T-cell (primary cell): ENCODE data around the gene CNN1. TPM values are rescaled to one million over a fixed set of nuclear protein-coding genes. Genes with fewer than 3 reads are reported as not detected.
"Not testable (repeated sequence)": the region's sequence is repeated elsewhere in the genome, so short reads cannot be mapped to it uniquely, and the experiment has no call there.

Experiments used
- ATAC-seq, 4 experiments: fragments of 200-7000 bp in 3 of 4; fragments of 150-1000 bp in 1 of 4; cut with Tn5 transposase; replicated peaks in 1 of 4; 1 replicate in 3 of 4; 2 replicates in 1 of 4; pipeline ENCODE4 v1.10.0; 2021; ENCODE audit warnings: moderate library complexity in 3 of 4, mild to moderate bottlenecking in 2 of 4, moderate number of reproducible peaks in 1 of 4
- CTCF ChIA-PET, 2 donors: fragments of 300-600 bp; sonication (Branson Sonifier 250); formaldehyde crosslinking; loops; one replicate each; lab custom pipeline; 2022; ENCODE audit warnings: antibody characterized with exemption in 2 of 2; lab: Charles Lee
- POLR2A ChIA-PET, 2 donors: fragments of 300-600 bp; sonication (Branson Sonifier 250); formaldehyde crosslinking; loops; one replicate each; lab custom pipeline; 2022; ENCODE audit warnings: antibody characterized with exemption in 2 of 2; lab: Charles Lee
- DNase-seq, 35 experiments: peaks; one replicate each; pipeline versions ENCODE4 v3.0.0 to v3.0.0-alpha.2; 2013 to 2023
- H3K27ac ChIP-seq: one replicate; pipeline ENCODE4 v1.5.1; 2013; ENCODE audit warnings: low read length
- H3K27me3 ChIP-seq, 2 experiments: replicated peaks in 1 of 2; 1 replicate in 1 of 2; 2 replicates in 1 of 2; pipeline versions ENCODE4 v1.6.1 to v1.7.0; 2013; ENCODE audit warnings: low read length in 1 of 2, mixed read lengths in 1 of 2; ENCODE audit not compliant: control insufficient read depth in 2 of 2, insufficient read depth in 2 of 2; ENCODE audit errors: extremely low read depth in 1 of 2
- H3K36me3 ChIP-seq, 2 donors: 1 replicate in 1 of 2; 2 replicates in 1 of 2; pipeline versions ENCODE4 v1.6.1 to v1.7.0; 2013; ENCODE audit warnings: low read length in 1 of 2; ENCODE audit not compliant: control insufficient read depth in 2 of 2, insufficient read depth in 1 of 2; ENCODE audit errors: extremely low read depth in 1 of 2
- H3K4me1 ChIP-seq, 2 experiments: 1 replicate in 1 of 2; 2 replicates in 1 of 2; pipeline versions ENCODE4 v1.6.1 to v1.7.0; 2013; ENCODE audit warnings: low read length in 2 of 2, mixed read lengths in 1 of 2; ENCODE audit not compliant: insufficient read depth in 2 of 2, control insufficient read depth in 1 of 2; ENCODE audit errors: extremely low read depth in 1 of 2
- H3K4me3 ChIP-seq, 2 donors: 1 replicate in 1 of 2; 2 replicates in 1 of 2; pipeline versions ENCODE4 v1.5.1 to v1.7.0; 2013; ENCODE audit warnings: mild to moderate bottlenecking in 2 of 2, low read length in 1 of 2, moderate library complexity in 1 of 2; ENCODE audit not compliant: control insufficient read depth in 1 of 2; ENCODE audit errors: extremely low read depth in 1 of 2
- H3K9me3 ChIP-seq: 2 replicates; pipeline ENCODE4 v1.7.0; 2013
- H3K27ac Mint-ChIP-seq, 2 donors: one replicate each; pipeline ENCODE4 v1.8.0; 2020 to 2021; ENCODE audit warnings: mild to moderate bottlenecking in 2 of 2, mixed read lengths in 2 of 2
- H3K27me3 Mint-ChIP-seq, 2 donors: one replicate each; pipeline ENCODE4 v1.8.0; 2021 to 2022; ENCODE audit warnings: mixed read lengths in 2 of 2
- H3K36me3 Mint-ChIP-seq: one replicate; pipeline ENCODE4 v1.8.0; 2021; ENCODE audit warnings: mixed read lengths
- H3K4me1 Mint-ChIP-seq, 3 donors: one replicate each; pipeline ENCODE4 v1.8.0; 2020 to 2022; ENCODE audit warnings: mixed read lengths in 3 of 3, mild to moderate bottlenecking in 1 of 3
- H3K4me3 Mint-ChIP-seq, 3 donors: one replicate each; pipeline ENCODE4 v1.8.0; 2020 to 2022; ENCODE audit warnings: mild to moderate bottlenecking in 3 of 3, mixed read lengths in 3 of 3, moderate library complexity in 3 of 3
- H3K9me3 Mint-ChIP-seq, 3 donors: one replicate each; pipeline ENCODE4 v1.8.0; 2020 to 2022; ENCODE audit warnings: mixed read lengths in 3 of 3
- WGBS: methylation state at CpG from one replicate; pipeline ENCODE4 v1.1.5; 2013; ENCODE audit warnings: missing lambda C conversion rate; ENCODE audit not compliant: insufficient coverage; 5-methylcytosine and 5-hydroxymethylcytosine counted together
- total RNA-seq, 35 experiments: library from RNA in 6 of 35; stranded (reverse) in 6 of 35; fragments of 120-200 nt in 1 of 35; gene quantifications; one replicate each; pipeline versions ENCODE4 v1.2.1 to v1.2.4 and lab custom pipeline; 2013 to 2026

Gene CNN1
- total RNA-seq, 5 donors from 2014 or later (not counting 1 experiment from before 2014, with no cell fraction given) = 0.26 to 0.96 (median 0.51) TPM; not detected in 2

GRCh38 chr19:11598103-11598483 is 59.4 kb downstream of the CNN1 start:
- CTCF ChIA-PET = interaction anchor here in 1 of 2 donors (0.6 kb wide), 1 partner anchor 61 kb away, joined by 4 read pairs; no protein-coding TSS in a partner anchor
- H3K9me3 ChIP-seq = no peaks in the 10 kb centered on the region
- H3K27me3 Mint-ChIP-seq = no peaks in the 10 kb centered on the region
- no peaks in the 10 kb centered on the region for H3K36me3 ChIP-seq
- ATAC-seq (no peak), DNase-seq (no peak)
- peaks cover 12% of the 10 kb centered on the region for H3K36me3 Mint-ChIP-seq
- H3K27ac Mint-ChIP-seq = peak overlapping the region; percentile 69 to 75
- no peaks in the 10 kb centered on the region for H3K27me3 ChIP-seq
- peaks cover 26 to 34% (median 32%) of the 10 kb centered on the region in 3 donors for H3K4me1 Mint-ChIP-seq
- H3K4me3 ChIP-seq = peak overlapping the region; percentile 88 to 99
- H3K4me1 ChIP-seq = peaks cover 8 to 19% of the 10 kb centered on the region in 2 experiments
- WGBS = 60% methylated on average over 1 of the region's 10 CpGs
- peak overlapping the region; percentile 86 to 90 (median 88) for H3K4me3 Mint-ChIP-seq
- H3K9me3 Mint-ChIP-seq = no peaks in the 10 kb centered on the region
- POLR2A ChIA-PET = no interaction called here
- no peak overlapping the region for H3K27ac ChIP-seq

- peaks cover 26 to 35% (median 32%) of the 10 kb centered on the region in 3 donors for H3K4me1 Mint-ChIP-seq
These were observed 60.1 kb downstream of the CNN1 start for GRCh38 chr19:11598746-11599145.

GRCh38 chr19:11599704-11600103 is 61.1 kb downstream of the CNN1 start:
- H3K27ac Mint-ChIP-seq, H3K9me3 Mint-ChIP-seq, H3K27me3 Mint-ChIP-seq, H3K9me3 ChIP-seq, ATAC-seq, H3K27ac ChIP-seq, POLR2A ChIA-PET, H3K4me3 ChIP-seq, H3K36me3 ChIP-seq, H3K27me3 ChIP-seq, H3K4me3 Mint-ChIP-seq, DNase-seq: not testable (repeated sequence)
- CTCF ChIA-PET = interaction anchor here in 1 of 2 donors (0.5 kb wide), 1 partner anchor 579 kb away, joined by 4 read pairs; no protein-coding TSS in a partner anchor
- Mint-ChIP-seq H3K36me3 (peaks cover 23% of the 10 kb centered on the region), H3K4me1 (peaks cover 26 to 35% (median 32%) of the 10 kb centered on the region in 3 donors)
- H3K4me1 ChIP-seq = peaks cover 8 to 19% of the 10 kb centered on the region in 2 experiments
- WGBS = 57% methylated on average over 3 of the region's 8 CpGs

More at GRCh38 chr19:11598746-11599145, 60.1 kb downstream of the CNN1 start:
- H3K4me1 ChIP-seq = peaks cover 8 to 19% of the 10 kb centered on the region in 2 experiments
- ATAC-seq (no peak), DNase-seq (no peak)
- WGBS = 100% methylated on average over 1 of the region's 2 CpGs
- H3K27me3 ChIP-seq = no peaks in the 10 kb centered on the region
- H3K36me3 ChIP-seq = no peaks in the 10 kb centered on the region
- Mint-ChIP-seq H3K27me3 (no peaks in the 10 kb centered on the region), H3K4me3 (peak overlapping the region; percentile 63 to 88 (median 72)), H3K9me3 (no peaks in the 10 kb centered on the region), H3K36me3 (peaks cover 14% of the 10 kb centered on the region), H3K27ac (no peak overlapping the region)
- no peaks in the 10 kb centered on the region for H3K9me3 ChIP-seq
- CTCF ChIA-PET = no interaction called here
- H3K27ac ChIP-seq = no peak overlapping the region
- no peak overlapping the region for H3K4me3 ChIP-seq
- POLR2A ChIA-PET = no interaction called here

Other genes with a start within 250 kb of the CNN1 start
- gene TSPAN16, start 242.7 kb upstream of the CNN1 start, total RNA-seq = not detected
- 1 to 10 TPM; 4.7 to 9.5 (median 8.8) TPM for gene RAB3D, start 199.2 kb upstream of the CNN1 start, total RNA-seq
- gene TMEM205, start 192.6 kb upstream of the CNN1 start, total RNA-seq = 10 to 100 TPM; 15.6 to 32.9 (median 27.0) TPM
- gene CCDC159, start 192.3 kb upstream of the CNN1 start, total RNA-seq = 10 to 100 TPM; 59.7 to 81.8 (median 69.6) TPM
- 10 to 100 TPM in 3 of 5 donors, 1 to 10 TPM in 2; 8.6 to 16.2 (median 10.7) TPM for gene PLPPR2, start 183.4 kb upstream of the CNN1 start, total RNA-seq
- gene SWSAP1, start 164.2 kb upstream of the CNN1 start, total RNA-seq = 1 to 10 TPM; 1.6 to 5.5 (median 4.3) TPM
- gene EPOR, start 154.5 kb upstream of the CNN1 start, total RNA-seq = 10 to 100 TPM in 1 of 5 donors, 1 to 10 TPM in 4; 5.9 to 11.0 (median 6.7) TPM
- under 1 TPM in 3 of 5 donors, not detected in 2; 0.22 to 0.72 (median 0.50) TPM for gene RGL3, start 119.5 kb upstream of the CNN1 start, total RNA-seq
- under 1 TPM in 1 of 5 donors, not detected in 4; 0.20 TPM for gene ODAD3, start 103.7 kb upstream of the CNN1 start, total RNA-seq
- 100 to 1,000 TPM; 248 to 382 (median 334) TPM for gene PRKCSH, start 103.2 kb upstream of the CNN1 start, total RNA-seq
- gene ELAVL3, start 57.8 kb upstream of the CNN1 start, total RNA-seq = under 1 TPM in 1 of 5 donors, not detected in 4; 0.47 TPM
- gene ZNF653, start 33.0 kb upstream of the CNN1 start, total RNA-seq = 10 to 100 TPM; 12.7 to 24.8 (median 22.2) TPM
- 10 to 100 TPM; 28.8 to 52.0 (median 48.4) TPM for gene ECSIT, start 9.7 kb upstream of the CNN1 start, total RNA-seq
- gene ELOF1, start 20.4 kb downstream of the CNN1 start, total RNA-seq = 10 to 100 TPM; 38.3 to 48.2 (median 46.6) TPM
- gene ACP5, start 38.8 kb downstream of the CNN1 start, total RNA-seq = 10 to 100 TPM; 16.2 to 29.8 (median 18.6) TPM
- 10 to 100 TPM in 3 of 5 donors, 1 to 10 TPM in 2; 5.6 to 11.9 (median 10.6) TPM for gene ZNF627, start 58.6 kb downstream of the CNN1 start, total RNA-seq
- 1 to 10 TPM; 2.3 to 6.4 (median 4.8) TPM for gene ZNF823, start 200.1 kb downstream of the CNN1 start, total RNA-seq
- 10 to 100 TPM in 3 of 5 donors, 1 to 10 TPM in 2; 4.8 to 18.4 (median 16.0) TPM for gene ZNF441, start 228.1 kb downstream of the CNN1 start, total RNA-seq